Endothelial cell of umbilical vein (primary cell): Measurements from ENCODE around the gene GRHPR. TPM values are rescaled to one million over a fixed set of nuclear protein-coding genes. Genes with fewer than 3 reads are reported as not detected.
"Not testable (repeated sequence)": the region's sequence is repeated elsewhere in the genome, so short reads cannot be mapped to it uniquely, and the experiment has no call there.

Experiments used
- BruUV-seq: library from RNA; stranded (reverse); fragments of 400-500 nt; replicated peaks from 2 replicates; lab custom pipeline; 2021; lab: Mats Ljungman, UMichigan
- CTCF ChIA-PET: fragments of 300-600, 350-600 bp; sonication (Branson Sonifier 250); formaldehyde crosslinking; loops from one replicate; lab custom pipeline; 2021; ENCODE audit warnings: antibody characterized with exemption, inconsistent platforms; lab: Charles Lee
- POLR2A ChIA-PET: fragments of 300-600, 350-600 bp; sonication (Branson Sonifier 250); formaldehyde crosslinking; loops from one replicate; lab custom pipeline; 2021; ENCODE audit warnings: antibody characterized with exemption, inconsistent platforms; lab: Charles Lee
- DNase-seq: peaks from one replicate; pipeline ENCODE4 v3.0.0-alpha.2; 2011; ENCODE audit warnings: low read depth, low spot score
- FAIRE-seq: peaks from 2 replicates; lab custom pipeline; 2011; peaks lifted over from hg19 to GRCh38; lab: Jason Lieb, UNC
- H2AFZ ChIP-seq: 2 replicates; pipeline ENCODE4 v1.6.0; 2012; ENCODE audit warnings: low read depth, low read length, control low read depth, inconsistent platforms
- H3K27ac ChIP-seq: 2 replicates; pipeline ENCODE4 v1.5.1; 2011; ENCODE audit warnings: low read depth, mild to moderate bottlenecking, control low read depth, low read length, moderate library complexity; ENCODE audit not compliant: insufficient read depth
- H3K27me3 ChIP-seq, 2 experiments: 2 replicates each; pipeline versions ENCODE4 v1.6.0 to v1.6.1; 2011; ENCODE audit warnings: low read length in 2 of 2, mixed read lengths in 1 of 2; ENCODE audit not compliant: control insufficient read depth in 2 of 2, insufficient read depth in 2 of 2
- H3K36me3 ChIP-seq, 2 experiments: 2 replicates in 1 of 2; 3 replicates in 1 of 2; pipeline ENCODE4 v1.5.1; 2011; ENCODE audit warnings: low read length in 2 of 2, mild to moderate bottlenecking in 1 of 2, moderate library complexity in 1 of 2; ENCODE audit not compliant: control insufficient read depth in 2 of 2, insufficient read depth in 2 of 2; ENCODE audit errors: extremely low read depth in 1 of 2
- H3K4me1 ChIP-seq: 3 replicates; pipeline ENCODE4 v1.5.1; 2011; ENCODE audit warnings: mild to moderate bottlenecking, low read length; ENCODE audit not compliant: control insufficient read depth, insufficient read depth; ENCODE audit errors: extremely low read depth
- H3K4me2 ChIP-seq: 2 replicates; pipeline ENCODE4 v1.6.1; 2011; ENCODE audit warnings: low read length, control low read depth, mixed read lengths; ENCODE audit not compliant: insufficient read depth
- H3K4me3 ChIP-seq, 3 experiments: fragments of 200-600 bp in 1 of 3; sonication (generic), shearing (Covaris generic) in 1 of 3; replicated peaks in 1 of 3; 2 replicates each; pipeline ENCODE4 v1.5.1; 2011 to 2016; ENCODE audit warnings: control low read depth in 3 of 3, low read length in 3 of 3, mild to moderate bottlenecking in 2 of 3, inconsistent platforms in 1 of 3, low read depth in 1 of 3, moderate library complexity in 1 of 3; ENCODE audit not compliant: insufficient read depth in 1 of 3
- H3K79me2 ChIP-seq: 2 replicates; pipeline ENCODE4 v1.6.0; 2012; ENCODE audit warnings: low read length, inconsistent platforms; ENCODE audit not compliant: control insufficient read depth, insufficient read depth
- H3K9ac ChIP-seq: replicated peaks from 2 replicates; pipeline ENCODE3; 2011; ENCODE audit warnings: low read length, control low read depth; ENCODE audit not compliant: insufficient read depth; ENCODE audit errors: extremely low read depth
- H3K9me1 ChIP-seq: replicated peaks from 3 replicates; pipeline ENCODE4 v1.6.0; 2011; ENCODE audit warnings: mild to moderate bottlenecking, low read length; ENCODE audit not compliant: control insufficient read depth, insufficient read depth; ENCODE audit errors: extremely low read depth
- H3K9me3 ChIP-seq: replicated peaks from 2 replicates; pipeline ENCODE4 v1.5.1; 2012; ENCODE audit warnings: low read length, inconsistent platforms; ENCODE audit not compliant: control insufficient read depth, insufficient read depth
- H4K20me1 ChIP-seq: replicated peaks from 2 replicates; pipeline ENCODE3; 2011; ENCODE audit warnings: mild to moderate bottlenecking, low read length; ENCODE audit not compliant: control insufficient read depth, insufficient read depth; ENCODE audit errors: extremely low read depth
- CTCF ChIP-seq, 2 donors: IDR thresholded peaks; 1 replicate in 1 of 2; 2 replicates in 1 of 2; pipeline ENCODE4 v1.5.1; 2011; ENCODE audit warnings: low read length in 2 of 2, mild to moderate bottlenecking in 2 of 2, moderate library complexity in 2 of 2, control low read depth in 1 of 2, inconsistent platforms in 1 of 2, low read depth in 1 of 2; ENCODE audit not compliant: insufficient read depth in 1 of 2; ENCODE audit errors: extremely low read depth in 1 of 2
- EZH2 ChIP-seq: IDR thresholded peaks from 2 replicates; pipeline ENCODE4 v1.6.1; 2012; ENCODE audit warnings: borderline replicate concordance, low read depth, mild to moderate bottlenecking, moderate library complexity, low read length, inconsistent platforms; ENCODE audit not compliant: severe bottlenecking
- FOS ChIP-seq: IDR thresholded peaks from 2 replicates; pipeline ENCODE4 v1.6.1; 2011; ENCODE audit warnings: mild to moderate bottlenecking, low read length, moderate library complexity, borderline replicate concordance; ENCODE audit not compliant: insufficient read depth
- GATA2 ChIP-seq: IDR thresholded peaks from 2 replicates; pipeline ENCODE4 v1.7.0; 2011; ENCODE audit warnings: low read depth, mild to moderate bottlenecking, moderate library complexity, mixed read lengths, low read length; ENCODE audit not compliant: insufficient read length, insufficient read depth
- JUN ChIP-seq: IDR thresholded peaks from 2 replicates; pipeline ENCODE4 v1.6.1; 2011; ENCODE audit warnings: borderline replicate concordance, low read depth; ENCODE audit not compliant: insufficient read length, insufficient read depth
- MAX ChIP-seq: IDR thresholded peaks from 2 replicates; pipeline ENCODE4 v1.6.1; 2011; ENCODE audit not compliant: insufficient read depth, insufficient read length
- MYC ChIP-seq: IDR thresholded peaks from one replicate; pipeline ENCODE4 v1.6.1; 2011; ENCODE audit warnings: mild to moderate bottlenecking, low read depth, low read length
- POLR2A ChIP-seq: IDR thresholded peaks from 2 replicates; pipeline ENCODE4 v1.6.1; 2012; ENCODE audit warnings: low read depth, mild to moderate bottlenecking, control low read depth, low read length
- POLR2AphosphoS5 ChIP-seq: IDR thresholded peaks from 2 replicates; pipeline ENCODE4 v1.6.1; 2012; ENCODE audit warnings: low read depth, mild to moderate bottlenecking, control low read depth, low read length, moderate library complexity; ENCODE audit not compliant: insufficient read depth
- dilution Hi-C: fragments of 300-500 bp; cut with MboI; formaldehyde crosslinking; loops from one replicate; pipeline ENCODE4 v1.15.0; 2019; ENCODE audit warnings: low sequenced_read_pairs; ENCODE audit not compliant: extremely low pct_ligation_motif_present
- intact Hi-C: fragments of 100-400 bp; cut with micrococcal nuclease; formaldehyde crosslinking; loops from one replicate; pipeline ENCODE4 v1.10.0; 2022
- polyA plus RNA-seq, 4 experiments: library from polyadenylated mRNA; depleted of rRNA in 3 of 4; stranded (reverse) in 3 of 4; unstranded in 1 of 4; fragments of >200 nt; gene quantifications; 2 replicates each; pipeline versions ENCODE4 v1.2.1 to v1.2.3, GENCODE V29; 2011 to 2012; ENCODE audit warnings: missing spikeins in 1 of 4
- total RNA-seq: library from RNA; stranded (reverse); gene quantifications from 2 replicates; pipeline ENCODE4 v1.2.3, GENCODE V29; 2021

GRHPR gene
- total and polyA plus RNA-seq, 2 donors (not counting 3 experiments of a cell fraction or from before 2014, with no cell fraction given): 91.2 to 247 TPM

GRCh38 chr9:37466037-37466709, 43.7 kb downstream of the GRHPR start:
- H3K27ac ChIP-seq: peak overlapping the region; percentile 69
- no peaks in the 10 kb centered on the region for H4K20me1 ChIP-seq
- FAIRE-seq (peak; percentile 56), DNase-seq (peak; percentile 67)
- peak overlapping the region; percentile 71 for H3K4me2 ChIP-seq
- TF ChIP-seq MAX: no peak
- TF ChIP-seq POLR2AphosphoS5: no peak
- no peak for TF ChIP-seq JUN
- no peak for TF ChIP-seq MYC
- TF ChIP-seq FOS: no peak
- TF ChIP-seq EZH2: no peak
- no peak for TF ChIP-seq GATA2
- TF ChIP-seq POLR2A: no peak
- TF ChIP-seq CTCF (IDR thresholded peaks at IDR 0.05; ENCODE audit: extremely low read depth in 1 of 2, insufficient read depth in 1 of 2, low read depth in 1 of 2, low read length in 2 of 2): no peak
- H3K9me1 ChIP-seq: no peaks in the 10 kb centered on the region
- peak overlapping the region; percentile 58 for H2AFZ ChIP-seq
- TSS peak; percentile 91 for BruUV-seq
- no peaks in the 10 kb centered on the region for H3K9me3 ChIP-seq
- H3K79me2 ChIP-seq: peaks cover 33% of the 10 kb centered on the region
- ChIA-PET CTCF (interaction anchor here (0.6 to 1.1 kb wide), 5 partner anchors 16 to 470 kb away, joined by 3 to 4 read pairs (median 3); no protein-coding TSS in a partner anchor), POLR2A (interaction anchor here (0.7 to 2.2 kb wide), 2 partner anchors 19 to 20 kb away, joined by 4 to 9 read pairs; partner anchors contain the start of gene POLR1E)
- peak overlapping the region; percentile 25 to 67 (median 53) for H3K4me3 ChIP-seq
- H3K9ac ChIP-seq: peak overlapping the region; percentile 81
- intact Hi-C loops (no loop called here), dilution Hi-C loops (no loop called here)
- H3K27me3 ChIP-seq: no peaks in the 10 kb centered on the region
- H3K4me1 ChIP-seq: peaks cover 17% of the 10 kb centered on the region
- H3K36me3 ChIP-seq: no peaks in the 10 kb centered on the region

- H3K4me3 ChIP-seq, FAIRE-seq, H3K4me2 ChIP-seq, H3K36me3 ChIP-seq, H3K27me3 ChIP-seq, POLR2A ChIA-PET, dilution Hi-C loops, H3K27ac ChIP-seq, H2AFZ ChIP-seq, CTCF ChIA-PET, H3K9me1 ChIP-seq, DNase-seq, H4K20me1 ChIP-seq, BruUV-seq, H3K9ac ChIP-seq, intact Hi-C loops, H3K9me3 ChIP-seq: not testable (repeated sequence)
- Histone ChIP-seq H3K4me1 (peaks cover 26% of the 10 kb centered on the region), H3K79me2 (peaks cover 20% of the 10 kb centered on the region)
Observed at GRCh38 chr9:37467530-37467929, 45.0 kb downstream of the GRHPR start.
